Colonic mucosa (tissue), 4 donors: ENCODE measurements around the gene GET4. TPM values are rescaled to one million over a fixed set of nuclear protein-coding genes. Genes with fewer than 3 reads are reported as not detected.

ENCODE experiments used
- DNase-seq: peaks from one replicate; pipeline ENCODE4 v3.0.0-alpha.2; 2020
- H3K27ac ChIP-seq: fragments of 200-600 bp; one replicate; pipeline ENCODE4 v1.8.0; 2021
- H3K27me3 ChIP-seq: fragments of 200-600 bp; one replicate; pipeline ENCODE4 v1.8.0; 2021
- H3K36me3 ChIP-seq: fragments of 200-600 bp; one replicate; pipeline ENCODE4 v1.8.0; 2021
- H3K4me1 ChIP-seq: fragments of 200-600 bp; one replicate; pipeline ENCODE4 v1.8.0; 2021; ENCODE audit warnings: mild to moderate bottlenecking
- H3K4me3 ChIP-seq: fragments of 200-600 bp; one replicate; pipeline ENCODE4 v1.8.0; 2021
- H3K9ac ChIP-seq, 2 donors: one replicate each; pipeline ENCODE4 v1.7.0; 2013; ENCODE audit warnings: control low read depth in 2 of 2, low read depth in 2 of 2, low read length in 2 of 2
- H3K9me3 ChIP-seq: fragments of 200-600 bp; one replicate; pipeline ENCODE4 v1.8.0; 2021
- CTCF ChIP-seq: fragments of 200-600 bp; IDR thresholded peaks from one replicate; pipeline ENCODE4 v1.8.0; 2022; ENCODE audit warnings: antibody characterized with exemption, mild to moderate bottlenecking
- intact Hi-C: fragments of 100-400 bp; cut with DNase I; formaldehyde crosslinking; loops from one replicate; pipeline ENCODE4 v1.14.1; 2022
- total RNA-seq, 2 donors: library from RNA; stranded (reverse); fragmentation: NEBNext Ultra II Directional in 1 of 2; extraction: Animal tissue kit (Norgen Biotek cat#: 25700) in 1 of 2; gene quantifications; one replicate each; pipeline ENCODE4 v1.2.1, GENCODE V29; 2021
- donor health status: healthy.
- donor health status: DM: no; HTN: no; CAD: no.
- donor health status: DM: no; HTN: no; CAD: no.

The GET4 gene
- total RNA-seq, 2 donors from 2014 or later, result 33.0 to 35.9 TPM

DNA sequence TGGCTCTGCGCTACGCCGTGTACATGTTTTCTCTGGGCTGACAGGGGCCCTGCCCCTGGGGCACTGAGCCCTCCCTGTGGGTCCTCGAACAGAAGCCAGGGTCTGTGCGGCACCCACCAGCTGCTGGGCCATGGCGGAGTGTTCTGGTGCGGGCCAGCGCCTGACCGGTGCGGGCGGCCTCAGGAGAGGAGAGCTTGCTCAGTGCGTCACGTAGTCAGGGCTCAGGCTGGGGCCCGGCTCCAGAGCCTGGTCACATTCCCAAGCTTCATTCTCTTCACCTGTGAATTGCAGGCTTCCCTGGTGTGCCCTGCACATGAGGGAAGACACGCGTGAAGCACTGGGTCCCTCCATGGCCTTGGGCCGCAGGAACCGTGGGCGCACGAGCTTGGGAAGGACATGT lies 15.5 kb downstream of the GET4 start:
- intact Hi-C loops, result no loop called here
- Histone ChIP-seq H3K4me3 (no peak overlapping the region), H3K9ac (no peak overlapping the region), H3K27me3 (no peaks in the 10 kb centered on the region), H3K4me1 (no peaks in the 10 kb centered on the region), H3K9me3 (no peaks in the 10 kb centered on the region), H3K36me3 (peaks cover 17% of the 10 kb centered on the region), H3K27ac (no peak overlapping the region)
- no peak for TF ChIP-seq CTCF
- no peak for DNase-seq

- intact Hi-C loops, result no loop called here
- Histone ChIP-seq H3K27ac (no peak overlapping the region), H3K36me3 (peaks cover 12% of the 10 kb centered on the region), H3K27me3 (no peaks in the 10 kb centered on the region), H3K9ac (no peak overlapping the region), H3K9me3 (no peaks in the 10 kb centered on the region), H3K4me1 (no peaks in the 10 kb centered on the region), H3K4me3 (no peak overlapping the region)
- no peak for DNase-seq
- no peak for TF ChIP-seq CTCF
These were observed 16.6 kb downstream of the GET4 start for GRCh38 chr7:892648-893593.

DNA sequence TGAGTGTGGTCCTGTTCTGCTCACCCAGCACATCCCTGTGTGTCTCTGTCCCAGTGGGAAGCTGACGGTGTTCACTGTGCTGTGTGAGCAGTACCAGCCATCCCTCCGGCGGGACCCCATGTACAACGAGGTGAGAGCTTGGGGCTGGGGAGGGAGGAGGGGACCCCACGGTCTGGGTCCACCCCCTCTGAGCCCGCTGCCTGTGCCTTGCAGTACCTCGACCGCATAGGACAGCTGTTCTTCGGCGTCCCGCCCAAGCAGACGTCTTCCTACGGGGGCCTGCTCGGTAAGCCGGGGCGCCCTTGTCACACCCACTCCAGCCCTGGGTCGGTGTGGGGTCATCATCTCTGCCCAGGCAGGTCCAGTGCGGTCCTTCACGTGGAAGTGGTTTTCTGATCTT lies 17.3 kb downstream of the GET4 start:
- Histone ChIP-seq H3K4me3 (no peak overlapping the region), H3K4me1 (no peaks in the 10 kb centered on the region), H3K36me3 (peaks cover 8% of the 10 kb centered on the region), H3K9me3 (no peaks in the 10 kb centered on the region), H3K27ac (no peak overlapping the region), H3K9ac (no peak overlapping the region), H3K27me3 (no peaks in the 10 kb centered on the region)
- TF ChIP-seq CTCF, result no peak
- intact Hi-C loops, result no loop called here
- DNase-seq, result no peak

DNA sequence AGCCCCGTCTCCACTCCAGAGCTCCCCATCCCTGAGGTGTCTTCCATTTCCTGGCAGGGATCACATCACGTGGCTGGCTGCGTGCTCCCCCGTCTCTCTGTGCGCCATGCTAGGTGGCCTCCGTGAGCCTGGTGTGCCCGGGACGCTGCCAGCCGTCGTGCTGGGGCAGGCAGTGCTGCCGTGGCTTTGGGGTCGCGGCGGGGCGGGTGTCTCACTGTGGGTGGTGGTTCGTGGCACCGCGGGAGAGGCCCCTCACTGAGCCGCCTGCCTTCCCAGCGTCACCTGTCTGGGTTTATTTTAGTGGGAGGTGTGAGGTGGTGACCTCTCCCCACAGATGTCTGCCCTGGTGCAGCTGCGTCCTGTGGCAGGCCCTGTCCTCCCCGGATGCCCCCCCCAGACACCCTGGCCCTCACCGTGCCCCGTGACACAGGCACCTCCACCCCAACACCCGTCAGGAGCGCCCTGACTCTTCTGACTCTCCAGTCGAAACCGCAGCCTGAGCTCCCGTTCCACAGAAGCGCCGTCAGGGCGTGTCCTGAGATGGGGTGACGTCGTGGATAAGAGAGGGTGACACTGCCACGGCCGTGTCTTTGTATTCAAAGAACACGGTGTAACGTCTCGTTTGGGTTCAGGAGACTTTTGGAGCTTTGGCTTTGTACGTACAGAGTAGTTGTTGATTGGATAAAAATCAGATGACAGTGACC lies 18.0 kb downstream of the GET4 start:
- Histone ChIP-seq H3K4me3 (no peak overlapping the region), H3K4me1 (no peaks in the 10 kb centered on the region), H3K27me3 (no peaks in the 10 kb centered on the region), H3K9ac (no peak overlapping the region), H3K27ac (no peak overlapping the region), H3K9me3 (no peaks in the 10 kb centered on the region), H3K36me3 (peaks cover 8% of the 10 kb centered on the region)
- TF ChIP-seq CTCF, result no peak
- intact Hi-C loops, result no loop called here
- no peak for DNase-seq

GRCh38 chr7:894927-895450 lies 18.6 kb downstream of the GET4 start:
- H3K36me3 ChIP-seq, result peaks cover 8% of the 10 kb centered on the region
- intact Hi-C loops, result no loop called here
- no peak for DNase-seq
- H3K9me3 ChIP-seq, result no peaks in the 10 kb centered on the region
- no peaks in the 10 kb centered on the region for H3K27me3 ChIP-seq
- H3K4me3 ChIP-seq, result no peak overlapping the region
- no peaks in the 10 kb centered on the region for H3K4me1 ChIP-seq
- no peak overlapping the region for H3K9ac ChIP-seq
- no peak for TF ChIP-seq CTCF
- no peak overlapping the region for H3K27ac ChIP-seq
